HG02623 (cell line): ENCODE data around the gene TBC1D9B.

ENCODE experiments used
- ATAC-seq: cut with Tn5 transposase; IDR thresholded peaks from one replicate; pipeline ENCODE4 v1.9.1; 2021; ENCODE audit warnings: moderate library complexity; ENCODE audit not compliant: unreplicated experiment

The TBC1D9B gene

GRCh38 chr5:179870952-179871351 lies 36.7 kb downstream of the TBC1D9B start:
- ATAC-seq, result no peak

- ATAC-seq, result no peak
Measured at GRCh38 chr5:179870403-179870903, 37.2 kb downstream of the TBC1D9B start.

GRCh38 chr5:179869641-179870402 lies 37.9 kb downstream of the TBC1D9B start:
- ATAC-seq, result no peak

- no peak for ATAC-seq
Measured at GRCh38 chr5:179869101-179869500, 38.6 kb downstream of the TBC1D9B start.

- no peak for ATAC-seq
Measured at GRCh38 chr5:179868541-179868940, 39.2 kb downstream of the TBC1D9B start.

- ATAC-seq, result no peak
Measured at GRCh38 chr5:179867476-179867875, 40.2 kb downstream of the TBC1D9B start.

- no peak for ATAC-seq
Measured at GRCh38 chr5:179867079-179867465, 40.6 kb downstream of the TBC1D9B start.

- ATAC-seq, result no peak
Measured at GRCh38 chr5:179866241-179867078, 41.2 kb downstream of the TBC1D9B start.

- ATAC-seq, result no peak
Measured at GRCh38 chr5:179865491-179866240, 42.0 kb downstream of the TBC1D9B start.

- ATAC-seq, result no peak
Measured at GRCh38 chr5:179864686-179865085, 43.0 kb downstream of the TBC1D9B start.

GRCh38 chr5:179863449-179864085 lies 44.1 kb downstream of the TBC1D9B start:
- ATAC-seq, result no peak

- no peak for ATAC-seq
Measured at GRCh38 chr5:179862891-179863290, 44.8 kb downstream of the TBC1D9B start.

- ATAC-seq, result no peak
Measured at GRCh38 chr5:179862296-179862695, 45.4 kb downstream of the TBC1D9B start.

- ATAC-seq, result no peak
Measured at GRCh38 chr5:179860301-179860700, 47.4 kb downstream of the TBC1D9B start.

- peak; percentile 96 for ATAC-seq
Measured at GRCh38 chr5:179858586-179859427, 48.9 kb downstream of the TBC1D9B start, which contains the start of gene MRNIP. TSS of gene MRNIP (minus strand) at chr5:179858817. CDS start at chr5:179858796, 21 bp downstream.

GRCh38 chr5:179858241-179858585 lies 49.5 kb downstream of the TBC1D9B start:
- peak; percentile 35 for ATAC-seq

- ATAC-seq, result no peak
Measured at GRCh38 chr5:179854356-179854755, 53.3 kb downstream of the TBC1D9B start.

GRCh38 chr5:179852993-179853547 lies 54.6 kb downstream of the TBC1D9B start:
- peak; percentile 90 for ATAC-seq

- no peak for ATAC-seq
Measured at GRCh38 chr5:179841621-179842020, 66.1 kb downstream of the TBC1D9B start.
